Measurements from ENCODE around the gene PAH. TPM values are rescaled to one million over a fixed set of nuclear protein-coding genes. Genes with fewer than 3 reads are reported as not detected.
A peak's percentile ranks its signal among the peaks of the same experiment; 100 is the strongest.
"Not testable (repeated sequence)": the region's sequence is repeated elsewhere in the genome, so short reads cannot be mapped to it uniquely, and the experiment has no call there.

The PAH gene
- total and polyA plus RNA-seq, 7 donors, result 0.03 to 0.62 (median 0.30) TPM; not detected in 4

DNA sequence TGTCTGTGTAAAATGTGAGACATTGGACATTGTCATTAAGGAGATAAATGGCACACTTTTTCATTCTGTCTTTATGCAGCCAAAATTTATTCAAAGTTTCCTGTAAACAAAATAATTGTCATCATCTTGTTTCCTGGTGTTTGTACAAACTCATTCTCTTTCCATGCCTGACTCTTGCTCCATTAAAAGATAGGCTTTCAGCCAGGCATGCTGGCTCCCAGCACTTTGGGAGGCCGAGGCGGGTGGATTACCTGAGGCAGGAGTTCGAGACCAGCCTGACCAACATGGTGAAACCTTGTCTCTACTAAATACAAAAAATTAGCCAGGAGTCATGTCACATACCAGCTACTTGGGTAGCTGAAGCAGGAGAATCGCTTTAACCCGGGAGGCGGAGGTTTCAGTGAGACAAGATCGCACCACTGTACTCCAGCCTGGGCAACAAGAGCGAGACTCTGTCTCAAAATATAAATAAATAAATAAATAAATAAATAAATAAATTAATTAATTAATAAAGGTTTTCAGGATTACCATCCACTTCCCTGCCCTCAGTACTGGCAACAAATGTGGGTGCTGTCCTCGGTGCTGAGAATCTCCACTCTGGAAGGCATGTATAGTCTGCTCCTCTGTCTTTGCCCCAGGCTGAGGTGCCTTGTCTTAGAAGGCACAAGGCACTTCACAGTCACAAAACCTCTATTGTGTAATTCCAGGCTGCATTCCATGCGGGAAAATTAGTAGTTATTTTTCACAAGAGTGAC is 83.2 kb downstream of the PAH start:
- Histone ChIP-seq H3K27ac (no peak overlapping the region), H3K4me1 (no peaks in the 10 kb centered on the region), H3K36me3 (ENCODE audit: insufficient read depth in 1 of 2, low read depth in 1 of 2) (no peaks in the 10 kb centered on the region), H3K9me3 (no peaks in the 10 kb centered on the region), H3K4me3 (no peak overlapping the region), H3K27me3 (ENCODE audit: insufficient read depth in 3 of 3, low read length in 2 of 3) (no peaks in the 10 kb centered on the region)
- no peak for DNase-seq
- ATAC-seq, result no peak
- no peak for TF ChIP-seq CTCF (IDR thresholded peaks at IDR 0.05)
- WGBS, 3 donors, result 76 to 78% (median 77%) methylated on average over 10 of the region's 10 CpGs
- intact Hi-C loops (cut with DNase I), result no loop called here

GRCh38 chr12:102832826-102833225 is 84.2 kb downstream of the PAH start:
- H3K4me3 ChIP-seq; H3K27ac ChIP-seq; intact Hi-C loops (cut with DNase I); H3K4me1 ChIP-seq; DNase-seq; H3K27me3 ChIP-seq (ENCODE audit: insufficient read depth in 3 of 3, low read length in 2 of 3); H3K36me3 ChIP-seq (ENCODE audit: insufficient read depth in 1 of 2, low read depth in 1 of 2); ATAC-seq; H3K9me3 ChIP-seq: not testable (repeated sequence)
- WGBS, 3 donors, result 77 to 82% (median 77%) methylated on average over 13 to 21 of the region's 24 CpGs

- no peaks in the 10 kb centered on the region for H3K4me1 ChIP-seq
- no peaks in the 10 kb centered on the region for H3K36me3 ChIP-seq (ENCODE audit: insufficient read depth in 1 of 2, low read depth in 1 of 2)
- no peak overlapping the region for H3K4me3 ChIP-seq
- no peaks in the 10 kb centered on the region for H3K9me3 ChIP-seq
- ATAC-seq (no peak), DNase-seq (peak; percentile 27 to 53)
- H3K27me3 ChIP-seq (ENCODE audit: insufficient read depth in 3 of 3, low read length in 2 of 3), result peaks cover 0 to 35% (median 0%) of the 10 kb centered on the region in 3 donors
- H3K27ac ChIP-seq, result no peak overlapping the region
- no peak for TF ChIP-seq CTCF (IDR thresholded peaks at IDR 0.05)
- intact Hi-C loops (cut with DNase I), result no loop called here
- WGBS, 3 donors, result 4 to 6% (median 4%) methylated on average over 36 of the region's 36 CpGs
Observed at GRCh38 chr12:102824218-102824835, 92.7 kb downstream of the PAH start.

GRCh38 chr12:102821149-102821548 is 95.9 kb downstream of the PAH start:
- Histone ChIP-seq H3K9me3 (no peaks in the 10 kb centered on the region), H3K27me3 (ENCODE audit: insufficient read depth in 3 of 3, low read length in 2 of 3) (peaks cover 0 to 31% (median 0%) of the 10 kb centered on the region in 3 donors), H3K27ac (no peak overlapping the region), H3K36me3 (ENCODE audit: insufficient read depth in 1 of 2, low read depth in 1 of 2) (no peaks in the 10 kb centered on the region), H3K4me3 (no peak overlapping the region), H3K4me1 (no peaks in the 10 kb centered on the region)
- DNase-seq (no peak), ATAC-seq (no peak)
- 62 to 76% (median 74%) methylated on average over 5 of the region's 5 CpGs for WGBS, 3 donors
- TF ChIP-seq CTCF (IDR thresholded peaks at IDR 0.05), result no peak
- intact Hi-C loops (cut with DNase I), result no loop called here

DNA sequence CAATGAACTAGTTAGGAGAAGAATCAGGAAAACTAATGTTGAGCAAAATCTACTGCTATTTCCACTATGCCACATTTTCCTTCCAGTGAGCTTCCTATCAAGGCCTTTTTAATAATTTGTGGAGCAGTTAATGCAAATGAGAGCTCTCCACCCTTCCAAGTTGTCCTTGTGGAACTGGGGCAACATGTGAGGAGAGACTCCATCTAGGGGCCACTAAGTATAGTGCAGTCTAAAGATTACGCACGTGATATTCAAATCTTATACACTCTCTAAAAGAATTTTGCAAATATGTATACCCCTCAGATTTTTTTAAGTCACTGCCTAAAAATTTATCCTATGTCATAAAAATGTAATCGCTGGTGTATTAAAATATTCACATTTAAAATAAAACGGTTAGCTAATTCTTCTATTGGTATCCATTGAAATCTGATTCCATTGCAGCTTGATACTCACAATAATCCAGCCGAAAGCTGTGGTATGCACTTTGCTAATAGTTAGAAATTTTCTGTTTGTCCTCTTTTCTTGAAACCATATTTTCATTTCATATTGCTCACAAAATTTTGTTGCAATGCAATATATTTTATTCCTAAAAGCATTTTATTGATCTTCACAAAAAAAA is 100.1 kb downstream of the PAH start:
- Histone ChIP-seq H3K27ac (no peak overlapping the region), H3K4me1 (no peaks in the 10 kb centered on the region), H3K4me3 (no peak overlapping the region), H3K36me3 (ENCODE audit: insufficient read depth in 1 of 2, low read depth in 1 of 2) (no peaks in the 10 kb centered on the region), H3K27me3 (ENCODE audit: insufficient read depth in 3 of 3, low read length in 2 of 3) (peaks cover 0 to 3% (median 0%) of the 10 kb centered on the region in 3 donors), H3K9me3 (no peaks in the 10 kb centered on the region)
- ATAC-seq (peak in 2 of 4 donors; percentile 65 to 72), DNase-seq (no peak)
- intact Hi-C loops (cut with DNase I), result no loop called here
- TF ChIP-seq CTCF (IDR thresholded peaks at IDR 0.05), result peak; percentile 48
- WGBS, 3 donors, result 6 to 12% (median 10%) methylated on average over 5 of the region's 5 CpGs

Data from psoas muscle (tissue), 8 donors.